Measurements from ENCODE around the gene ESF1. TPM values are rescaled to one million over a fixed set of nuclear protein-coding genes. Genes with fewer than 3 reads are reported as not detected.

The ESF1 gene, protein sequence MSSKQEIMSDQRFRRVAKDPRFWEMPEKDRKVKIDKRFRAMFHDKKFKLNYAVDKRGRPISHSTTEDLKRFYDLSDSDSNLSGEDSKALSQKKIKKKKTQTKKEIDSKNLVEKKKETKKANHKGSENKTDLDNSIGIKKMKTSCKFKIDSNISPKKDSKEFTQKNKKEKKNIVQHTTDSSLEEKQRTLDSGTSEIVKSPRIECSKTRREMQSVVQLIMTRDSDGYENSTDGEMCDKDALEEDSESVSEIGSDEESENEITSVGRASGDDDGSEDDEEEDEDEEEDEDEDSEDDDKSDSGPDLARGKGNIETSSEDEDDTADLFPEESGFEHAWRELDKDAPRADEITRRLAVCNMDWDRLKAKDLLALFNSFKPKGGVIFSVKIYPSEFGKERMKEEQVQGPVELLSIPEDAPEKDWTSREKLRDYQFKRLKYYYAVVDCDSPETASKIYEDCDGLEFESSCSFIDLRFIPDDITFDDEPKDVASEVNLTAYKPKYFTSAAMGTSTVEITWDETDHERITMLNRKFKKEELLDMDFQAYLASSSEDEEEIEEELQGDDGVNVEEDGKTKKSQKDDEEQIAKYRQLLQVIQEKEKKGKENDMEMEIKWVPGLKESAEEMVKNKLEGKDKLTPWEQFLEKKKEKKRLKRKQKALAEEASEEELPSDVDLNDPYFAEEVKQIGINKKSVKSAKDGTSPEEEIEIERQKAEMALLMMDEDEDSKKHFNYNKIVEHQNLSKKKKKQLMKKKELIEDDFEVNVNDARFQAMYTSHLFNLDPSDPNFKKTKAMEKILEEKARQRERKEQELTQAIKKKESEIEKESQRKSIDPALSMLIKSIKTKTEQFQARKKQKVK
- polyA plus RNA-seq (2013, experiment 1 of 2; ENCODE audit: insufficient read length), result 11.1 TPM
- 12.0 TPM for polyA plus RNA-seq (2013, experiment 2 of 2; ENCODE audit: insufficient read length)

DNA sequence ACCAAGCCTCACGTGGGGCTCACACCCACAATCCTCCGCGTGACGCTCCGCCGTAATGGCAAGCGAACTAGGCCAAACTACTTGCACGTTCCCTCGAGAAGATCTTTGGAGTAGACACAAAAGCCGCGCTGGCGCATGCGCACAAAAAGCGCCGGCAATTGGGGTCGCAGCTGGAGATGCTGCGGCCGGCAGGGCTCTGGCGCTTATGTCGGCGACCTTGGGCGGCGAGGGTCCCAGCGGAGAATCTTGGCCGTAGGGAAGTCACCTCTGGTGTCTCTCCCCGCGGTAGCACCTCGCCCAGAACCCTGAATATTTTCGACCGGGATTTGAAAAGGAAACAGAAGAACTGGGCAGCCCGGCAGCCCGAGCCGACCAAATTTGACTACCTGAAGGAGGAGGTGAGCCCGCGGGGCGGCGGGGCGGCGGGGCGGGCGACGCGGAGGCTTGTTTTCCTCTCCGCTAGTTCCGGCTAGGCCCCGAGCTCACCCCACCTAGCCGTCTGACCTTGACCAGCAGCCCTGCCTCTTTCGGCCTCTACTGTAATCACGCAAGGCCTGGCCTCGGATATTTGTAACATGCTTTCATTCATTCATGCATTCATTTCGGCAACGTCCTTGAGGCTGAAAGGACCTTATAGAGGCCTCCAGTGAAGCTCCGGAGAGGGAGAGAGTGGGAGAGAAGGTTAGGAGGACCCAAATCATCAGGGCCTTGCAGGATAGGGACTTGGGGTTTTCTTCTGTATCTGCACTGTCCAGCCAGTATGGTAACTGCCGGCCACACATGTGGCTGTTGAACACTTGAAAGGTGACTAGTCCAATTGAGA lies at the start of gene ESF1, which contains the start of gene NDUFAF5:
Gene ESF1, minus strand, starts transcription at position 27 of the 823 bp plus-strand sequence. CDS start 1,779 bp downstream, outside the sequence.
Gene NDUFAF5, plus strand, starts transcription at position 136 of the 823 bp plus-strand sequence. Its CDS starts 41 bp downstream, at position 177.
- DNase-seq, result peak; percentile 98

DNA sequence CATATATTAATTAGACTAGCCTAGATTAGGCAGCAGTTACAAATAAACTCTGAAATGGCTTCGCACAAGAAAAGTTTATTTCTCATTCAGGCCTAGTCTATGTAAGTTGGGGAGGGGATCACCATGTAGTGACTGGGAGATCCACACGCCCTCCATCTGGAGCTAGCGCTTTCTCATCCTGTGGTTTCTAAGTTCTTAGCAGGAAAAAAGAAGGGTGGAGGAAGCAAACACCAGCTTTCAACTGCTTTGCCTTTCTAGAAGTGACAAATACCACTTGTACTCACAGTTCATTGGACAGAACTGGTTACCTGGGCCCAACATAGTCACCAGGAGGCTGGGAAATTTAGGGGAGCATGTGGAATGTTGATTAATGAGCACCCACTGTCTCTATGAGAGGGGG lies 46.8 kb upstream of the ESF1 start:
- DNase-seq, result no peak

DNA sequence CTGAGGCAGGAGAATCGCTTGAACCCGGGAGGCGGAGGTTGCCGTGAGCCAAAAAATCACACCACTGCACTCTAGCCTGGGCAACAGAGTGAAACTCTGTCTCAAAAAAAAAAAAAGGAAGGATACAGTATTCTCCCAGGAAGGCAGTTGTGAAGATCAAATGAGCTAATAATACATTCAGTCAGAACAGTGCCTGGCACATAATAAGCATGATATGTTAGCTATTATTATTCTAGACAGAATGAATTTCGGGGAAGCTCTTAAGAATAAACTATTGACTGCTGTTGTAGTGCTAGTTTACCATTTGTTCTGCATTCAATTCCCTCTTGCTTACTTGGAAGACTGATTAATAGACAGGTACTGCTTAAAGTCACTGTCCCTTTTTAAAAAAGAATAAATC lies 40.7 kb upstream of the ESF1 start:
- no peak for DNase-seq

DNA sequence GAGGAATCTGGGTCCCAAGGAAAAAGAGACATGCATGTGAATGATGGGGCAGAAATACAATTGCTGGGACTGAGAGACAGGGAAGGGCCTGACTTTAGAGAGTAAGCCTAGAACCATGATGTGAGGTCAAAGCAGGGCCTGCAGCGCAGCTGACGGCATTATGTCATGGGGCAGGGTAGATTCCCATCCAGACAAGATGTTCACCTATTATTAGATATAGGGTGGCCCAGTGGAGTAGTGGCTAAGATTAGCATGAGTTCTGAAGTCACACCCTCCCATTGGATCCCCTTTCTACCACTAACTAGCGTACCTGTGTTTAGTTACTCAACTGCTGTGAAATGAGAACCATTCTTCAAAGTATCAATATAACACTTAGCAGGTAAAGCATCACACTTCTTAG lies 39.7 kb upstream of the ESF1 start:
- DNase-seq, result no peak

DNA sequence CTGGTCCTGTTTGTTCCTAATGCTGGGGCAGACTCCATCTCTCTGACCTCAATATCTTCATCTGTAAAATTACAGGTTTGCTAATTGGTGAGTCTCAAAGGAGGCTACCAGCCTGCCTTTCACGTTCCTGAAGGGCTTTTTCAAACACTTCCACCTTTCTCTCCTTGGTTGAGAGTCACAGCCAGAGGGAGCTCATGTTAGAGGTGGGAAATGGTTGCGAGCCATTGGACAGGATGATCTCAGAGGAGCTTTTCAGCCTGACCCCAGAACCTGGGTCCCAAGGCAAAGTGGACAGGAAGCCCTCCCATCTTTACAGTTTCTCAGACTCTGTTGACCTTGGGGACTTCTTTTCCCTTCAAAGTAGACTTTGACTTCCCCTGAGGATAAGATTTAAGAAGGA lies 37.7 kb upstream of the ESF1 start:
- peak; percentile 12 for DNase-seq

DNA sequence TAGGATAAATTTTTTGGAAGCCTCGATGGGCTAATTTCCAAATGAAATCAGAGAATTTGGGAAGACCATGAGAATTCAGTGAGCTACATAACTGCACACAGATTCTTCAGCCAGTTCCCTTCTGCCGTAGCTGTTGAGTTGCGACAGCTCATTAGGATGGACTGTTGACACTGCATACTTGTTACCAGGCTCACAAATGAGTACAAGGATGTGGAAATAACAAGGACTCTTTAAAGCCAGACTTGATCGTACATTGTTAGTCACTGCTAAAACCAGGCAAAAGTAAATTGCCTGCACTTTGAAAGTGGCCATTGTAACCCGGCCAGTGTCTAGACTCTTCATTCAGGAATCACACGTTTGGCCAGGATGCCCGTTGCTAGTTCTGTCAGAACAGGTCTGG lies 37.2 kb upstream of the ESF1 start:
- peak; percentile 17 for DNase-seq

DNA sequence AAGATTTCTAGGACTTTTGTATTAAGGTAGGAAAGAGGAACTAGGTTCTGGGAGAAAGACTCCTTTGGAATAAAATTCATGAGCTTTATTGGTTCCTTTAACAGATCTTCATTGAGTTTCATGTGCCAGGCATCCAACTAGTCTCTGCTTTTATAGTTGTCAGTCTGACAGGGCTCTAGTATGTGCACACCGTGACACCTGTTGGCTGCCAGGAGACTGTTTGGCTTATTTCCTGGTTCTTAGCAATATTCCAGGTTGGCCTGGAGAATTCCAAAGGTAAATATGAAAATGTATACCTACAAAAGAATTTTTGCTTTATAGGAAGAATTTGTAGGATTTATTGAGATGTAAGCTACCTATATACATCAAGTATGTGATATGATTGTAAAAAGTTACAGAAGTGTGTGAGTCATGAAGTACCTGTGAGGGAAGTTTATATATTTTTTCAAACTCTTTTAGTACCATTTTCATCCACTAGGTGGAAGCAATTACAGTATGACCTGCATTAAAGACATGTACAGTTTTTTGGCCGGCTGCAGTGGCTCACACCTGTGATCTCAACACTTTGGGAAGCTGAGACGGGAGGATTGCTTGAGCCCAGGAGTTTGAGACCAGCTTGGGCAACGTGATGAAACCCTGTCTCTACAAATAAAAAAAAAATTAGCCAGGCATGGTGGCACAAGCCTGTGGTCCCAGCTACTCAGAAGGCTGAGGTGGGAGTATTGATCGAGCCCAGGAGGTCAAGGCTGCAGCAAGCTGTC lies 35.3 kb upstream of the ESF1 start:
- peak; percentile 48 for DNase-seq

DNA sequence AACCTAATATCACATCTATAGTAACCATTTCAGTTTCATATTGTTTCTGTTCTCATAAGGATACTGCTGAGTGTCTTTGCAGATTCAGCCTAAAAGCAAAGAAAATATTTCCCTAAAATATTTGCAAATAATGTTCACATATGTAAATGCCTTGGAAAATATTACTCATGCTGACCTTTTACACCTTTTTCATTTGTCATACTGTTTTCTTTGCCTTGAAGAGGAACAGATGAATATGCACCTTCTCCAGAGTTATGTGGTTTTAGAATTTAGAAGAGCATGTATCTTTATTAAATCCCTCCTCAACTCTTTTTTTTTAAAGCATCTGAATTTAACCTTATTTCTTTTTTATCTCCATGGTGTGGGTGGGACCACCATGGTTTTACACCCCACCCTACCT lies 32.6 kb upstream of the ESF1 start:
- no peak for DNase-seq

DNA sequence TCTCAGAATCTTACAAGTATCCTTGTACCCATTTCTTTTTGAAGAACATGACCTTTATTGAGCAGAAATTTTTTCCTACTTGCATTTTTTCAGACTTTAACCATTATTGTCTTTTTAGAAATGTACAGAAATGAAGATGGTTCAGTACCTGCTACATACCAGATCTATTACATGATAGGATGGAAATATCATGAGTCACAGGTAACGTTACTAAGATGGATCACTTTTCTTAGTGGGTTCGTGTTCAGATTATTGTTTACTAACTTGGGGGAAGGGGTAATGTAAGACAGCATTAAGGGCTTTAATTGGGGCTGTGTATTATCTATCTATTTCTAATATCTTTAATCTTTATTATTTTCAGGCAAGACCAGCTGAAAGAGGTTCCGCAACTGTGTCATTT lies 32.0 kb upstream of the ESF1 start:
- DNase-seq, result no peak

DNA sequence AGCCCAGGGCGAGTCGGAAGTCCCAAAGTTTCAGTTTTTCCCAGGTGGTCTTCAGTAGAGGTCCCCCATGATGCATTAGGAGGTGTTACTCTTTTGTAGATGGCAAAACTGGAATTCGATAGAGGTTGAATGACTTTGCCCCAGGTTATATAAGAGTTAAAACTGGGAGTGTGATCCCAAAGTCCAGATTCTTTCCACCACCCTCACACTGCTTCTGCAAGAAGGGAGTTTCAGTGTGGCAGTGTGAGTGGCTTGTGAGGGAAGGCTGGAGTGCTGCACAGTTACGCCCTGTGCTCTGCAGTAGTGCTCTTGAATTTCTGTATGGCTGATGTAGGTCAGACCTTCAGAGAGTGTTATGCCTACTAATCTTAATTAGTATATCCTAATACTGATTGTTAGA lies 30.0 kb upstream of the ESF1 start:
- no peak for DNase-seq

DNA sequence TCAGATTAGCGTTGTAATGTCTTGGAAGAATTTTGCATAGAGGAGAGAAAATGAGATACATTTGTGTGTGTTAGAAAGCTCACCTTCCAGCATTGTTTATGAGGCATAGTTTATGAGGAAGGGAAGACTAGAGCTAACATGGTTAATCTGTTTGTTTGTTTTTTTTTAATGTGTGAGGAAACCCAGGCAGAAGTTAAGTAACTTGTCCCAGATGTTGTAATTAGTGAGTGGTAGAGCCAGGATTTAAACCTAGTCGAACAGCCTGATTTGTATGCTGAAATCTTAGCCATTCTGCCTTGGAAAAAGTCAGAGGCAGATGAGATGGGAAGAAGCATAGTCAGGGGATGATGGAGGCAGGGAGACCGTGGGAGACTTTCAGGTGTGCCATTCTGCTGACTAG lies 29.2 kb upstream of the ESF1 start:
- DNase-seq, result no peak

DNA sequence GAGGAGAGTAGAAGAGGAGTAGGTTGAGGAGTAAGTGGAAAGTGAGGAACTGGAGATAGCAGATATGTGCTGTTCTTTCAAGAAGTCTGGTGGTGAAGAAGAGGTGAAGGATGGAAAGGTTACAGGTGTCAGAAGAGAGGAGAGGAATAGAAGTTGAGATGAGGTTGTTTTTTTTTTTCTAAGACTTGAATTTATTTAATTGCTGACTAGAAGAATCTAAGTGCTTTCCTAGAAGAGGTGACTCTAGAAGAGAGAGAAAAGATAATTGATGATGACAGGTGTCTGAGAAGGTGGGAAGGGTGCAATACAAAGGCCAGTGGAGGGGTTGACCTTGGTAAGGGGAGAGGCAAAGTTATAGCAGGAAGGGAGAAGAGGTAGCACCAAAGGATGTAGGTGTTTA lies 25.7 kb upstream of the ESF1 start:
- no peak for DNase-seq

DNA sequence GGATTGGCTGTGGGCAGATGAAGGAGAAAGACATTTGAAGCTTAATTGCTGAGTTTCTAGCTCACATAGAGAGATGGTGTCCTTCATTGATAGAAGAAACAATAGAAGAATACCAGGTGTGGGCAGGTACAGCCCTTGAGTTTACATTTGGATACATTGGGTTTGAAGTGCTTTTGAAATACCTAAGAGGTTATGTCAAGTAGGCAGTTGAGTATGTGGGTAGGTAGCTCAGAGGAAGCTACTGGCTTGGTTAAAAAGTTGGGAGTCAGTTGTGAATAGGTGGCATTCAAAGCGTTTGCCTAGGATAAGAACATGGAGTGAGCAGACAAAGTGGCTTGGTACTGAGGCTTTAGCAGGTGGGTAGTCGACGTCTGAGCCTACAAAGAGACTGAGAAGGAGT lies 25.1 kb upstream of the ESF1 start:
- DNase-seq, result no peak

DNA sequence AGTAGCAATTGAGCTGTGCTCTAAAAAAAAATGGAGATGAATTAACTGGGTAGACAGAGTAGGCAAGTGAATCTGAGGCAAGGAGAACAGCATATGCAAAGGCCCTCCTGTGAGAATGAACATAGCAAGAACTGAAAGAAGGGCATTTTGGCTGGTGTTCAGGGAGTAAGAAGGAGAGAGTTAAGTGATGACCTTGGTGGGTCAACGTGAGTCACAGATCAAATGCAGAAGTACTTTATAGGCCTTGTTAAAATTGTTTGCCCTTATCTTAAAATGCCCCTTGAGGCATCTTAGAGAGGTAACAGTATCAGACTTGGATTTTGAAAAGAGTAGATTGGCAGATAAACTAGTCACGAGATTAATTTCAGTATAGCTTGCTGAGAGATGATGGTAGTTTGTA lies 24.7 kb upstream of the ESF1 start:
- no peak for DNase-seq

DNA sequence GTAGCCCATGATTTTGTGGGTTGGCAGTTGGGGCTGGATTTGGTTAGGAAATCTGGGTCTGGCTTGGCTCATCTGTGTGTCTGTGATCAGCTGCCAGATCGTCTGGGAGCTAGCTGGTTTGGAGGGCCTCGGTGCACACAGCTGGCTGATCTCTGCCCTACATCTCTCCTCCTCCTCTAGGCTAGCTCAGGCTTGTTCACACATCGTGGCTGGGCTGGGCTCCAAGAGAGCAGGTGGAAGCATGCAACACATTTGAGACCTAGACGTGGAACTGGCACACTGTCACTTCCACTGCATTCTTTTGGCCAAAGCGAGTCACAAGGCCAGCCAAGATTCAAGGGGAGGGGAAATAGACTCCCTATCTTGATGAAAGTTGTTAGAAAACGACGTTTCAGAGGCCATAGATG lies 16.0 kb upstream of the ESF1 start:
- peak; percentile 23 for DNase-seq

DNA sequence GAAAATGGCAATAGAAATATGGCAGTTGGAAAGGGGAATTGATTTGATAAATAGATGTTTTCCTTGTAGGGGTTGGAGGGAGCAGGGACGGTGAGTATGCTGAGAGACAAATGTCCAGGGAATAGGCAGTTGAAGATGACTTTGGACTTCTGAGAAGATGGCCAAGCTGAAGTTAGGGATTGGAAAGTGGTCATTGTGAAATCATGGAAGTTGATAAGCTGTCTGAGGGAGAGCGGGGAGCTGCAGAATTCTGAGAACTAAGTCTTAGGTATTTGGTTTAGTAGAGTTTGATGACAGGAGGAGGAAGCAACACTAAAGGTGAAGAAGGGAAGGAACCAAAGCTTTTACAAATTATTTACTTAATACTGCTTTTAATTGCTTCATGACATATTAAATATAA lies 15.3 kb upstream of the ESF1 start:
- no peak for DNase-seq

DNA sequence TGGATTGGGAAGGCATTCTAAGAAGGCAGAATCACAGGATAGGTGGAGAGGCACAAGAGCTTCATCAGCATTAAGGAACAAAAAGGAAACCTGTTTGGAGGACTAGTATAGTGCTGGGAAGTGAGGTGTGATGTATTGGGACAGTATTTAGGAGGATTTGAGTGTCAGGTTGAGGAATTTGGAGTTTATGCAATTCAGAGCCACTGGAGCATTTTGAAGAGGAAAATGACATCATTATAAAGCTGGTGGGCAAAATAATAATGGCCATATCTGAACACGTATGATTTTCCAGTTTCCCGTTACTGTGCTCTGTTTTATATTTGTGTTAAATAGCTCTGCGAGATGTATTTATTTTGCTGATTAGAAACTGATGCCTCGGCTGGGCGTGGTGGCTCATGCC lies 14.3 kb upstream of the ESF1 start:
- DNase-seq, result no peak

DNA sequence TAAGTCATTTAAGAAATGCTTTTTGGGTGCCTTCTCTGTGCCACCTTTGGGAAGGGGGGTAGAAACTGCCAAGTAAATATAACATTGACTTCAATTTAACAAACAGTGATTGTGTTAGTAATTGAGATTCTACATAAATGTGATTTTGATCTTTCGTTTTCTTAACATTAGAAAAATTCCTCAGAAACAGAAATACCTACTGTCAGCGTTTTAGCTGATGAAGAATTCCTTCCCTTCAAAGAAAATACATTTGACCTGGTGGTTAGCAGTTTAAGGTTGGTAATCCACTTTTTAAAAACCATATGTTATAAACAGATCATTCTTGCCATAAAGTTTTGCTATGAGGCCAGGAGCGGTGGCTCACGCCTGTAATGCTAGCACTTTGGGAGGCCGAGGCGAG lies 9.9 kb upstream of the ESF1 start:
- DNase-seq, result no peak

DNA sequence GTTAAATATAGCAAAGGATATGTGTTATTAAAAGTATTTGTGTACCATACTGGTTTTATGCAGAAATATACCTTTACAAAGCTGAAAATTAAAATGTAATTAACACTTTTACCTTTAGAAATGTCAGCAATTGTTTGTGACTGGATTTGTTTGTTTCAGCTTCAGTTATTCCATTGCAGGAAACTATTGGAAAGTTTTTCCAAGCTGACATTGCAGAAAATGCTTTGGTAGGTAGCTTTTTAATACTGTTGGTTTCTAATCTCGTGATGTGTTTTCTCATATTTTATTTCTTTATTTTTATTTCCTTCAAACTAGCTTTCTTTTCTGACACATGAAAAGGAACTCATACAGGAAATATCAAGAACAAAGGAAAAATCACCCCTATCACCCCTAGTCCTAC lies 8.3 kb upstream of the ESF1 start:
- DNase-seq, result no peak

DNA sequence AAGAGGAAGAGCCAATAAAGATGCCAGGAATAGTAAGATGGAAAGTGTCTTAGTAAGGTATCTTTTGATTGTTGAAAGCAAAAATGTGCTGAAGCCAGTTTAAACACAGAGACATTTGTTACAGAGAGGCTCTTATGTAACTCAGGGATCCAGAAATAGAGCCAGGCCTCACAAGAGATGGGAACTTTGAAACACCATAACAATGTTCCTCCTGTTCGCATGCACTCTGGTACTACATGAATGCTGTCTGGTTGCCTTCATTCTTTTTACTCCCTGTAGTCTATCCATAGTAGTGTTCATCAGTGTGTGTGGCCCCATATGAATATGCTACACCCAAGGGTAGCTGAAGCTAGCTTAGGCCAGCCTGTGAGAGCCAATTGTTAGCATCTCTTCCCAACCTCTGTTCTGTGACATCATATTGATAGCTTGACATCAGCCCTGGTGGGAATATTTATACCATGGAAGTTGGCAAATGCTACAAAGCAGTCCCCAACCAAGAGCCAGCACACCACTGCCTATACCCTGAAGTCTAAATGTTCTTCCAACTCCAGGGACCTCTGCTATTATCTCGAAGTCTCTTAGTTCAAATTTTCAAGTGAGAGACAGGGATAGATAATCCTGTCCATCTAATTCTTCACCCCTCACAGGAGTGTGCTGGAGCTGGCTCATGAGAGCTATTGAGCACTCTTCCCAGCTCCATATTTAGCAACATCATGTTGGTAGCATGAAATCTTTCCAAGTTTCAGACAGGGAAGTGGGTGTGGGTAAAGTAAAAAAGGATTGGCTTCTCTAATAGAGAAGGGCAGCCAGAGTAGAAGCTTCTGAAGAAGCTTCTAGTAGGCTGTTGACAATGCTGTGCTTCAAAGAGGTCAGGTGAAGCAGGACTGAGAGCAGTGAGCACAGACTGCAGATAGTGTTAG lies 7.1 kb upstream of the ESF1 start:
- DNase-seq, result no peak

DNA sequence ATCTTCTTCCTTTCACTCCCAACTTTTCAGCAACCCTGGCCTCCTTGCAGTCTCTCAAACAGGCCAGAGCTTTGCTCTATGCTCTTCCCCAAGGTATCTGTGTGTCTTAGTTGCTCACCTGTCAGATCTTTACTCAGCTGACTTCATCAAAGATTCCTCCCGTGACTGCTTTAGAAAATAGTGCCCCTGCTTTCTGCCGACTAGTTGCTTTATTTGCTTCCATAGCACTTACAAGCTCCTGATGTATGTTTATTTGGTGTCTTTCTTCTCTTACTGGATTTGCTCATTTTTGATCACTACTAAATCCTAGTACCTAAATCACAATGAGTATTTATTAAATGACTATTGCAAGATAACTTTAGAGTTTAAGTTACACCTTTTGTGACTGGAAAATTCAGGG lies 6.0 kb upstream of the ESF1 start:
- no peak for DNase-seq
